ENCODE data around the gene TRMT13. TPM values are rescaled to one million over a fixed set of nuclear protein-coding genes. Genes with fewer than 3 reads are reported as not detected.
A peak's percentile ranks its signal among the peaks of the same experiment; 100 is the strongest.
"Not testable (repeated sequence)": the region's sequence is repeated elsewhere in the genome, so short reads cannot be mapped to it uniquely, and the experiment has no call there.

TRMT13 gene
- total RNA-seq, 2 donors from 2014 or later = 15.5 to 17.5 TPM

DNA sequence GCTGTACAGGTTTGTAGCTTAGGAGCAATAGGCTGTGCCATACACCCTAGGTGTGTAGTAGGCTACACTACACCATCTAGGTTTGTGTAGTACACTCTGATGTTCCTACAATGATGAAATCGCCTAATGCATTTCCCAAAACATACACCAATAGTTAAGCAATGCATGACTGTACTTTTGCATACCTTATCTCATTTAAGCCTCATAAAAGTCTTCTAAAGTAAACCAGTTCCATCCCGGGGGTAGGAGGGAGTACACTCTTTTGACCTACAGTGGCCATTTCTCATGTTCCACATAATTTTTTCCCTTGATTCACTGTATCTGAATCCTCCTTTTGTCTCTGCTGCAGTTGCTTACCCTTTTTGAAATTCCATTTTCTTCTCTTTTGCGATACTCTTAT lies 12.2 kb downstream of the TRMT13 start:
- Mint-ChIP-seq H3K9me3 (no peaks in the 10 kb centered on the region), H3K27ac (no peak overlapping the region), H3K36me3 (peaks cover 0 to 7% of the 10 kb centered on the region in 2 donors)
- ATAC-seq = no peak
- no peak for DNase-seq (ENCODE audit: low spot score in 2 of 2)

DNA sequence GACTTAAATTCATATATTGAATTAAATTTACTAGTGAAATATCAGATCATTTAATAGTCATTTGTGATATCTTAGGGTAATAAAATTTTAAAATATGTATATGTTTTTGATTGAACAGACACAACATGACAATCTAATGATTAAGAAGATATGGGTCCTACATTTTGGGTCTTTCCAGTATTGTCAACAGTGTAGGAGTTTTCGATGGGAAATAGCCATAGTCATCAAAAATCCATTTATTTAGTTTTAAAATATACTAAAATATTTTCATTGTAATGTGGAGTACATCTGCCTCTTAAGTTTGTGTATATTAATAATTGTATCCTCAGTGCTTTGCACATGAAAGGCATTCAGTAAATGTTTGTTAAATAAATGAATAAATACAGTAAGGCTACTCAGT lies 14.0 kb downstream of the TRMT13 start:
- H3K27ac Mint-ChIP-seq = no peak overlapping the region
- H3K36me3 Mint-ChIP-seq = peaks cover 0 to 13% of the 10 kb centered on the region in 2 donors
- ATAC-seq = no peak
- no peaks in the 10 kb centered on the region for H3K9me3 Mint-ChIP-seq
- DNase-seq (ENCODE audit: low spot score in 2 of 2) = no peak

DNA sequence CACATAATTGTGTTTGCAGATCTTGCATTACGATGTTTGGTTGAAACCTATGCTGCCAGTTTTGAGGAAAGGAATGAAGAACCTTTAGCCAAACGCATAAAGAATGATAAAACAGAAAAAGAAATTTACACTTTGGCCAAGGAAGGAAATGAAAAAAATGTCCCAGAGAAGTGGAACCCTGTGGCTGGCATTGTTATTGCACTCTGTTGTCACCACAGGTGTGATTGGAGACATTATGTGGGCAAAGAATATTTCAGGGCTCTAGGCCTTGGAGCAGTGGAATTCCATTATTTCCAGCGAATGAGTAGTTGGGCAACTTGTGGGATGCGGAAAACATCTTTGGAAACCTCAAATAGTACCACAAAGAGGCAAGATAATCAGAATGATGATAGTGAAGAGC lies 14.9 kb downstream of the TRMT13 start:
- DNase-seq (ENCODE audit: low spot score in 2 of 2) (no peak), ATAC-seq (no peak)
- peaks cover 0 to 13% of the 10 kb centered on the region in 2 donors for H3K36me3 Mint-ChIP-seq
- H3K9me3 Mint-ChIP-seq = no peaks in the 10 kb centered on the region
- no peak overlapping the region for H3K27ac Mint-ChIP-seq

DNA sequence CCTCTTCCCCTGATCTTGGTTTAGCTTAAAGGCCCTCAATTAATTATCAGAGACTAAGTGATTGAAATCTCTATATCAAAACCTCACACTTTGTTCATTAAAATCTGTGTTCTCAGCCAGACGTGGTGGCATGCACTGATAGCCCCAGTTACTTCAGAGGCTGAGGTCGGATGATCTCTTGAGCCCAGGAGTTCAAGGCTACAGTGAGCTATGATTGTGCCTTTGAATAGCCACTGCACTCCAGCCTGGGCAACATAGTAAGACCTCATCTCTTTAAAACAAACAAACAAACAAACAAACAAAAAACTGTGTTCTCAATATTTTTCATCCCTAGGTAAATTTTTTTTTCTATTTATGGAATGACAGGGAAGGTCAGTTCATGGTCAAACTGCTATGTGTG lies 18.7 kb downstream of the TRMT13 start:
- Mint-ChIP-seq H3K36me3 (peaks cover 0 to 6% of the 10 kb centered on the region in 2 donors), H3K9me3 (no peaks in the 10 kb centered on the region), H3K27ac (peak overlapping the region in 1 of 2 donors; percentile 30)
- DNase-seq (ENCODE audit: low spot score in 2 of 2) (no peak), ATAC-seq (no peak)

DNA sequence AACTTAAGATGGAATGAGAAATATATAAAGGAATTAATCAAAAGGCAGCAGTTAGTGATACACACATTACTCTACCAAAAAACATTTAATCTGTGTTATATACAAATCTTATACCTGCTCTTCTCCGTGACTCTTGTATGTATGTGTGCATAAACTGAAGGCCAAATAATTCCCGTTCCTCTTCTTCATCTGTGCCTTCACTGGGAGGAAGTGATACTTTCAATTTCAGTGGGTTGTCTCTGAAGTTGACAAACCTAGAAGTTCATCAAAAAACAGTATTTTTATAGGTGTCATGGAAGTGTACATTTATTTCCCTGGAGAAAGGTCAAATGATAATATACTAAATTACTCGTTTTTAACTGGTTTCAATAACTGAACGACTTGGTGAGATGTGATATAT lies 19.3 kb downstream of the TRMT13 start:
- DNase-seq (ENCODE audit: low spot score in 2 of 2) (no peak), ATAC-seq (peak in 1 of 2 donors; percentile 61)
- peaks cover 0 to 6% of the 10 kb centered on the region in 2 donors for H3K36me3 Mint-ChIP-seq
- H3K9me3 Mint-ChIP-seq = no peaks in the 10 kb centered on the region
- H3K27ac Mint-ChIP-seq = peak overlapping the region; percentile 20 to 30

DNA sequence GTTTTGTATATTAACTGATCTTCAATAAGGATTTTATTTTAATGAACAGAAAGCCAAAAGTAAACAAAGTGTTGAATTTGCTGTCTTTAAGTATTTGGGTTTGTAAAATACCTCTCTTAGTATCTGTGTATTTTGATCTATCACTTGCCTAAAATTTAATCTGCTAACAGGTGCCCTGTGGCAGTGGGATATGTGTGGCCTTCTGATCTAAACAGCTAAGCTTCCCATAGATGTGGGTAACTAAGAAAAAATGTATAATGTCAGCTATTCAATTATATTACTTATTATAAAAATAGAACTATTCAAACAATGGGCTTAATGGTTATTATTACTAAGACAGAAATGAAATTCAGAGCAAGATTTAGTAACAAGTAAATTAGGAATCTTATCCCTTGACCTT lies 29.9 kb downstream of the TRMT13 start:
- Mint-ChIP-seq H3K36me3 (no peaks in the 10 kb centered on the region), H3K27ac (no peak overlapping the region), H3K9me3 (no peaks in the 10 kb centered on the region)
- DNase-seq (ENCODE audit: low spot score in 2 of 2) (no peak), ATAC-seq (no peak)

DNA sequence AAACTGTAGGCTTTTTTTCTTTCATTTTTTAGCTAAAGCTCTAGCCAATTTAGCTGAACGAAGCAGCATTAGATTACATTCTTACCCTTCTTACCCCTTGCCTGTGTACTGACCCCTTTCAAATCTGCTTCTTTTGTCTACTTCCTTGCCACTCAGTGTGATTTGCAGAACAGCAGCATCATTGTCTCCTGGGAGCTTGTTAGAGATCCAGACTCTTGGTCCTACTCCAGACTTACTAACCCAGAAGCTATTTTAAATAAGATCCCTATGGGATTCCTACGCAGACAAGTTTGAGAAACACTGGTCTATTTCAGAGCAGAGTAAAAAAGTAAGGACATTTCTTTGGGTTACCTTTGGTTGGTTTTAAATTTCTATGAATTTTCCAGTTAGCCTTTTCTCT lies 31.3 kb downstream of the TRMT13 start:
- Mint-ChIP-seq H3K27ac (no peak overlapping the region), H3K36me3 (no peaks in the 10 kb centered on the region), H3K9me3 (no peaks in the 10 kb centered on the region)
- ATAC-seq (no peak), DNase-seq (ENCODE audit: low spot score in 2 of 2) (no peak)

DNA sequence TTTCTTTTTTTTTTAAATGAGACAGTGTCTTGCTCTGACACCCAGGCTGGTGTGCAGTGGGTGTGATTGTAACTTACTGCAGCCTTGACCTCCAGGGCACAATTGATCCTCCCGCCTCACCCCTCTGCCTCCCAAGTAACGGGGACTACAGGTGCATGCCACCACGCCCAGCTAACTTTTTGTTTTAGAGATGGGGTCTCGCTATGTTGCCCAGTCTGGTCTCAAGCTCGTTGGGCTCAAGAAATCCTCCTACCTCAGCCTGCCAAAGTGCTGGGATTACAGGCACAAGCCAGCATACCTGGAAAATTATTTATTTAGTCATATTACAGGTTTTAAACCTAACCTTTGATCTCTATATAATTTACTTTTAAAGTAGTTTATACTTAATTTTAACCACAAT lies 31.7 kb downstream of the TRMT13 start:
- DNase-seq (ENCODE audit: low spot score in 2 of 2) = no peak
- no peak for ATAC-seq
- Mint-ChIP-seq H3K27ac (no peak overlapping the region), H3K36me3 (no peaks in the 10 kb centered on the region), H3K9me3 (no peaks in the 10 kb centered on the region)

DNA sequence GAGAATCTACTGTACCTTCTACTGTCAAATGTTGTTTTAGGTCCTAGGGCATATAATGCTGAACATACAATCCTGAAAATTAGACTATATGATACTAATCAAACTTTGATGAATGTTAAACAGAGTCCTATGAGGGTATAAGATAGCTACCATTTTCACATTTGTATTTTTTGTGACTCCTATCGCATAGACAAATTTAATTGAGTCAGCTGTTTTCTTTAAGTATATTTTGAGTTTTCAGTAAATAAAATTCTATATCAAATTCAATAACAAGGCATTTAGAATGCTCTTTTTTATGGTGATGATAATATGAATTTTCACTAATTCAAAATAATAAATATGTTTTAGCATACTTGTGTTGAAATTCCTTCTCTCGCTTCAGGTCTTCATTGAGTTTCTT lies 35.1 kb downstream of the TRMT13 start:
- Mint-ChIP-seq H3K27ac (no peak overlapping the region), H3K36me3 (no peaks in the 10 kb centered on the region), H3K9me3 (no peaks in the 10 kb centered on the region)
- DNase-seq (ENCODE audit: low spot score in 2 of 2) (no peak), ATAC-seq (no peak)

DNA sequence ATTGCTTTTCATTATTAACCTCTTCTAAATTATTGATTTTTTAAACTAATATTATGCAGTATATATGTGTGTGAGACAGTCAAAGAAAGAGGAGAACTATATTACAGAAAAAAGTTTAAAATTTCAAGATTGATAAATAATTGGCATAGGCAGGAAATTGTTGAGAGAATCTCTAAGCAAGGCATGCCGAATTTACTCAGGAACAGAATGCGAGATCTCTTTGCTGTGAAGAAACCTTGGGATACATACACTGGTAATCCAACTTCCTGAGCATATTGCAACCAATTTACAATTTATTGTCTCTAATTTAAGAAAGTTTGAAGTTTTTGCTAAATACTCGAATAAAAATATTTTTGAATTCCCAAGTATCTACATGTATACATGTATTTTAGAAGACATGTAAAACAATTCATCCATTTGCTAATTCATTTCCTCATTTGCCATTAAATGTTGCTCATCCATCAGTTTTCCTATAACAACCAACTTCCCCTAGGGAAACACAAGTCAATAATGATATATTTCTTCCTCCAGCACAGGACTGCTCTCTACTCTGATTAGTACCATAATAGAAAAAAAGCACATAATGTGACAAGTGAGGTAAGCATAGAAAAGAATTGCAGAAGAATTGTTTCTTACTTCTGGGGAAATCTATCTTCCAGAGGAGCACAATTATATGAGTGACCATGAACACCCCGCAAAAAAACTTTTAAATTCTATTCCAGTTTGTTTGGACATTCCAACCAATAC lies 44.5 kb downstream of the TRMT13 start:
- peaks cover 0 to under 1% of the 10 kb centered on the region in 2 donors for H3K9me3 Mint-ChIP-seq
- no peaks in the 10 kb centered on the region for H3K36me3 Mint-ChIP-seq
- DNase-seq (ENCODE audit: low spot score in 2 of 2) (no peak), ATAC-seq (no peak)
- H3K27ac Mint-ChIP-seq = no peak overlapping the region

DNA sequence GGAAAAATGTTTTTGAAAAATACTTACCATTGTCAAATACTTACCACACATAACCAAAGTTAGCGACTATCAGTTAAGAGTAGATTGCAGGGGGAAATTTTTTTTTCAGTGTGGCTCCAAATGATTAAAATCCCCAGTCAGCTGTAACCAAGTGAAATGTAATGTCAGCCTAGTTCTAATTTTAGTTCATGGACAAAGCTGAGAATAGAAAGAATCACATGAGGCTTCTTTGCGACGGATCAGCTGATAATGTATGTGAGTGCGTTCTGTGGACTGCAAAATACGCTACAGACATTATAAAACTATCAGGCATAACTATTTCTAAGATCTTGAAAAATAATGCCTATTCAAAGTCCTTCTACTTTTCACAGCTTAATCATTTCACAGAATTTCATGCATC lies 45.1 kb downstream of the TRMT13 start, which contains the start of gene LRRC39:
LRRC39 (minus strand) TSS at position 166 of the 400 bp plus-strand sequence. CDS start 9,740 bp downstream, outside the sequence.
- H3K36me3 Mint-ChIP-seq = no peaks in the 10 kb centered on the region
- H3K27ac Mint-ChIP-seq = no peak within 1 kb of the TSS
- no peak for ATAC-seq
- DNase-seq (ENCODE audit: low spot score in 2 of 2) = no peak
- H3K9me3 Mint-ChIP-seq = peaks cover 0 to 5% of the 10 kb centered on the region in 2 donors

DNA sequence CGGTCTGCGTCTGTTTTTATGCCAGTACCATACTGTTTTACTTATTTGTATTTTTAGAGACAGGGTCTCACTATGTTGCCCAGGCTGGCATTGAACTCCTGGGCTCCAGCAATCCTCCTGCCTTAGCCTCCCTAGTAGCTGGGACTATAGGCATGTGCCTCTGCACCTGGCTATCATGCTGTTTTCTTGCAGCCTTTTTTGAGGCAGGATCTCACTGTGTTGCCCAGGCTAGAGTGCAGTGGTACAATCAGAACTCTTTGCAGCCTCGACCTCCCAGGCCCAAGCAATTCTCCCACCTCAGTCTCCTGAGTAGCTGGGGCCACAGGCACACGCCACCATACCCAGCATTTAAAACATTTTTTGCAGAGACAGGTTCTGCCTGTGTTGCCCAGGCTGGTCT lies 50.4 kb downstream of the TRMT13 start:
- Mint-ChIP-seq H3K27ac (no peak overlapping the region), H3K9me3 (peaks cover 0 to 5% of the 10 kb centered on the region in 2 donors), H3K36me3 (no peaks in the 10 kb centered on the region)
- DNase-seq (ENCODE audit: low spot score in 2 of 2) = no peak
- no peak for ATAC-seq

DNA sequence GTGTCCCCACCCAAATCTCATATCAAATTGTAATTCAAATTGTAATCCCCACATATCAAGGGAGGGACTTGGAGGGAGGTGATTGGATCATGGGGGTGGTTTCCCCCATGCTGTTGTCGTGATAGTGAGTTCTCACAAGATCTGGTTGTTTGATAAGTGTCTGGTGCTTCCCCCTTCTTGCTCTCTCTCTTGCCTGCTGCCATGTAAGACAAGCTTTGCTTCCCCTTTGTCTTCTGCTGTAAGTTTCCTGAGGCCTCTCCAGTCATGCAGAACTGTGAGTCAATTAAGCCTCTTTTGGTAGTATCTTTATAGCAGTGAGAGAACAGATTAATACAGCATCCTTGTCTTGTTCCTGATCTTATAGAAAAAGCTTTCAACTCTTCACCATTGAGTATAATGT lies 51.6 kb downstream of the TRMT13 start:
- no peak for ATAC-seq

DNA sequence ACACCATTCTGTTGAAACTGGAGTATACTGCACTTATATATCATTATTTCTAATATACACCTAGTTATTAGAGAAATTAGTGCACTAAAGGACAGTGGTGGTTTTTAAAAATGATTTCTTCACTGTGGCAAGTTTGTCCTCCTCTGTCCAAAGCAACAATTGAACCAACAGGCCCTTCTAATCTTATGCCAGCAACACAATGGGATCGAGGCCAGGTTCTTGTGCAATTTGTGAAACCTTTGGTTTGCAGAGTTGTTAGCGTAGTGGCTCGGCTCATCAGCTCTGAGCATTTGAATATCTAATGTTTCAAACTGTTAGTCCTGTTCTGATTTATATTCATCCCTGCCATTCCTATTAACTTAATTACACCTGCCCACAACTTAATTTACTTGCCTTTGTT lies 54.9 kb downstream of the TRMT13 start:
- Mint-ChIP-seq H3K27ac (no peak overlapping the region), H3K9me3 (no peaks in the 10 kb centered on the region), H3K36me3 (no peaks in the 10 kb centered on the region)
- DNase-seq (ENCODE audit: low spot score in 2 of 2) = no peak
- ATAC-seq = no peak

More for the DNA sequence above, 51.6 kb downstream of the TRMT13 start:
- H3K27ac Mint-ChIP-seq = no peak overlapping the region
- peaks cover 0 to 5% of the 10 kb centered on the region in 2 donors for H3K9me3 Mint-ChIP-seq
- DNase-seq (ENCODE audit: low spot score in 2 of 2) = no peak
- H3K36me3 Mint-ChIP-seq = no peaks in the 10 kb centered on the region

DNA sequence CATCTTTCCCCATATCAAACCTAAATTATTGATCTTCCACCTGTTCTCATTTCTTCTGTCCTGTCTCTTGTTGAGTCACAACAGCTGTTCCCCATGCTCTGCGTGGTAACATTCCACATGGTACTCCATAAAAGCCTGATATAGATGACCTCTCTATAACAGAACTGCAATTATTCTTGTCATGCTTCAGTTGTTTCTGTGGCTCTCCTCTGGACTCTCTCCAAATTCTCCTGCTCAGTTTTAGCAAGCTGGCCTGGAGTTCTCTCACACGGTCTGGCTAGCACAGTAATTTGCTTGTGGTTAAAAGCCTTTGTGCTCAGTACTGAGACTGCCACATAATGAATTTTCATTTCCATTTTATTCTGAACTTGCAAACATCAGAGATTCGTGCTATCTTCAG lies 55.7 kb downstream of the TRMT13 start:
- DNase-seq (ENCODE audit: low spot score in 2 of 2) (no peak), ATAC-seq (no peak)
- Mint-ChIP-seq H3K27ac (no peak overlapping the region), H3K36me3 (no peaks in the 10 kb centered on the region), H3K9me3 (no peaks in the 10 kb centered on the region)

DNA sequence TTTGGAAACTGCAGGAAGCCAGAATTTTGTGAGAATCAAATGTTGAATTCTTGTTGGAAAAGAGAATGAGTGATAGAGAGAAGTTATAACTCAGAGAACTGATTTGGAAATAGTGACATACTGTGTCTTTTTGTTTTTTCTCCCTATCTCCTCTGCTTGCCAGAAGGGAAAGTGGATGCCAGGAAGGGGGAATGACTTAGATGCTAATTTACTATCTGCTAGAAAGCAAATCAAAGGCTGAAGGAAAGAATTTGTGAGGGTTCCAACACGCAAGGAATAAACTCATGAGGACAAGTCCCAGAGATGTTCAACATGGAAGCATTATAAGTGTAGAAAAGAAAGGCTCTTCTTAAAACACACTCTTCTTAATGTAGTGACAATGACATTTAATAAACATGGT lies 65.6 kb downstream of the TRMT13 start:
- Mint-ChIP-seq H3K36me3 (peaks cover 24 to 35% of the 10 kb centered on the region in 2 donors), H3K9me3 (no peaks in the 10 kb centered on the region), H3K27ac (no peak overlapping the region)
- DNase-seq (ENCODE audit: low spot score in 2 of 2) (no peak), ATAC-seq (no peak)

DNA sequence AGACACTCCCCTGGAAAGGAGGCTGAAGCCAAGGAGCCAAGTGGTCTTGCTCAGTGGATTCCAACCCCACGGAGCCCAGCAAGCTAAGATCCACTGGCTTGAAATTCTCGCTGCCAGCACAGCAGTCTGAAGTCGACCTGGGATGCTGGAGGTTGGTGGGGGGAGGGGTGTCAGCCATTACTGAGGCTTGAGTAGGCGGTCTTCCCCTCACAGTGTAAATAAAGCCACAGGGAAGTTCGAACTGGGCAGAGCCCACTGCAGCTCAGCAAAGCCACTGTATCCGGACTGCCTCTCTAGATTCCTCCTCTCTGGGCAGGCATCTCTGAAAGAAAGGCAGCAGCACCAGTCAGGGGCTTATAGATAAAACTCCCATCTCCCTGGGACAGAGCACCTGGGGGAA lies 67.1 kb downstream of the TRMT13 start:
- not testable (repeated sequence) for ATAC-seq; H3K27ac Mint-ChIP-seq; H3K9me3 Mint-ChIP-seq; DNase-seq (ENCODE audit: low spot score in 2 of 2)
- H3K36me3 Mint-ChIP-seq = peaks cover 34 to 50% of the 10 kb centered on the region in 2 donors
